HG02943 (cell line): Measurements from ENCODE around the gene FGFBP3.

Experiments used
- ATAC-seq: cut with Tn5 transposase; IDR thresholded peaks from one replicate; pipeline ENCODE4 v1.9.1; 2021; ENCODE audit warnings: mild to moderate bottlenecking, low read depth, moderate library complexity; ENCODE audit not compliant: unreplicated experiment

FGFBP3 gene, protein sequence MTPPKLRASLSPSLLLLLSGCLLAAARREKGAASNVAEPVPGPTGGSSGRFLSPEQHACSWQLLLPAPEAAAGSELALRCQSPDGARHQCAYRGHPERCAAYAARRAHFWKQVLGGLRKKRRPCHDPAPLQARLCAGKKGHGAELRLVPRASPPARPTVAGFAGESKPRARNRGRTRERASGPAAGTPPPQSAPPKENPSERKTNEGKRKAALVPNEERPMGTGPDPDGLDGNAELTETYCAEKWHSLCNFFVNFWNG

DNA sequence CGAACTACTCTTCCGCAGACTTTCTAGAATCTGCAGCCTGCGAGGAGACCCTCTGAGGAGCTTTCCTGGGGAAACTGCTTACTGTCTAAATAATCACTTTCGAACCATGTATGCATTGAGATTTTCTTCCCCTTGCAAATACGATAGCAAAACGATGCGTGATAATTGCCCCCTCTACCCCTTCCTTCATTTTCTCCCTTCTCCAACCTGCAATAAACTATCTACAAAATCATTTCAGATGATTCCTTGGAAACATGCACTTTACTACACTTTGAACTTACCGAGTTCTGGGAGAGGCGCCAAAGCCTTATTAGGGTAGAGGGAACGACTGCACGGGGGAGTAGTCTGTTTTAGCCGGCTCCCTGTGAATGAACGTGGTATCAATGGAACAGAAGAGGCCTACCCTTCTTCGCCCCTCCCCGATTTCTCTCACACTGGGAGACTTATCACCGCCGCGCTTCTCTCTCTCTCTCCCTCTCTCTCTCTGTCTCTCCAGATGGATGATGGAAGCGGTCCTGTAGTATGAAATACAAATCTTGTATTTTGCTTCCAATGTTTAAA, at the start of gene FGFBP3:
Gene FGFBP3 (minus strand): TSS at position 370 of the 561 bp plus-strand sequence. CDS start 517 bp downstream, outside the sequence.
- ATAC-seq = no peak

DNA sequence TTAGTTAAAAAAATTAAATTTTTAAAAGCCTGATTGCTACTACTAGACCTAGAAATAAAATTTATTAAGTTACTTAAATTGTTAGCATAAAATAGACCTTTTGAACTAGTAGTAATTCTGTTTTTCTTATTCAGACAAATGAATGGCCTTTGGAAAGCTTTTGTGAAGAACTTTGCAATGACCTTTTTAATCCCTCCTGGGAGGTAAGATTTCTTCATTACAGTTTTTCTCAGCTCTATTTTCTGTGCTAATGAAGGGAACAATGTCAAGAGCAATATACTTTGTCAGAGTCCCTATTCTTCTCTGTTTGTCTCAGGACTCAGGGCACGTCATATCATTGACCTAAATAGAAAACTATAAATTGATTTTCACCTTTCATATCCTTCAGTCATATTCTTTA, 47.8 kb upstream of the FGFBP3 start:
- no peak for ATAC-seq

GRCh38 chr10:91955114-91955513, 45.8 kb upstream of the FGFBP3 start:
- no peak for ATAC-seq

DNA sequence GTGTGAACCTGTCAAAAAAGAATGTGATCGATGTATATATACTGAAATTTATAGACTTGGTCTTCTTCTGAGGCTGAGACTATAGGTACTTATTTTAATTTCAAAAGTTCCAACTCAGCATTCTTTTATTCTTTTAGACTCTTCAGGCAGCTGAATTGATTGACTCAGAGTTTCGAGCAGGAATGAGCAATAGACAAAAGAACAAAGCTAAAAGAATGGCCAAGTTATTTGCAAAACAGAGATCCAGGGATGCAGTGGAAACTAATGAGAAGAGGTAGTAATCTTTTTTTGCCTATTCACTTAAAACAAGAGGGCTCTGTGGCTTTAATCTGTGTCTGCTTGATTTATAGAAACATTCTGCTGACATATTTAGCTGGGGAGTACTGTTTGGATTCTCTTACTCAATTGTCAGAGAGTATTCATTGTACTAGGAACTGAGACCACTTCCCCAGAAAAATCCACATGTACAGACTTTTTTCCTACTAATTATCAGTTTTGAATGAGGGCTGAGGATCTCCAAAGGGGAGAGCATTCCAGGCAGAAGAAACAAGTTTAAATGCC, 44.4 kb upstream of the FGFBP3 start:
- no peak for ATAC-seq

DNA sequence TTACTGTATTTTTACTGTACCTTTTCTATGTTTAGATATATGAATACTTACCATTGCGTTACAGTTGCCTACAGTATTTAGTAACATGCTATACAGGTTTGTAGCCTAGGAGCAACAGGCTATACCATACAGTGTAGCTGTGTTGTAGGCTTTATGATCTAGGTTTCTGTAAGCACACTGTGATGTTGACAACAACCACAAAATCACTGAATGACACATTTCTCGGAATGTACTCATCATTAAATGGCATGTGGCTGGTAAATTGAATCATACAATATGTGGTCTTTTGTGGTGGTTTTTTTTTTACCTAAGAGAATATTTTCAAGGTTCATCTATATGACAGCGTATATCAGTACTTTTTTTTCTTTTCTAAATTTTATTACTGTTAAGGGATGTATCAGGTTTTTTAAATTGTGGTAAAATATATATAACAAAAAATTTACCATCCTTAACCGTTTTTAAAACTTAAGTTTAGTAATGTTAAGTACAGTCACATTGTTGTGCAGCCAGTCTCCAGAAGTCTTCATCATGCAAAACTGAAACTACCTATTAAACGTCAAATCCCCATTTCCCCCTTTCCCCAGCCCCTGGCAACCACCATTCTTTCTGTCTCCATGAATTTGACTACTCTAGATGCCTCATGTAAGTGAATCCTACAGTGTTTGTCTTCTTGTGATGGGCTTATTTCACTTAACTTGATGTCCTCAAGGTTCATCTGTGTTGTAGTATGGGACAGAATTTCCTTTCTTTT, 35.8 kb upstream of the FGFBP3 start:
- ATAC-seq = no peak

DNA sequence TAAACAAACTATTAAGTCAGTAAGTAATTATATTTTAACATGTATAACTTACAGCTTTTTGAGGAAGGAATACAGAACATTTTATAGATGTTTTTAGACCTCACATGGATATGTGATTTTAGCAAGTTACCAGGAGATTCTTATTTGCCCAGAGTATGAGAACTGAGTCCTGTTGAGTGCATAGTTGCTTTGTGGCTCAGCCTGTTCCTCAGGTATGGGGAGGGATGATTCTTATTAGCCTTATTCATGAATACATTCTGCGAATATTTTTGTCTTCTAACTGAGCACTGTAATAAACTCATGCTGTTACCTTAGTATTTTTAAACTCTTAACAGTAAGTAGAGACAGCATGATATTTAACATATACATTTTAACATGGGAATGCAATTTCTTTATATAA, 32.1 kb upstream of the FGFBP3 start:
- ATAC-seq = no peak

DNA sequence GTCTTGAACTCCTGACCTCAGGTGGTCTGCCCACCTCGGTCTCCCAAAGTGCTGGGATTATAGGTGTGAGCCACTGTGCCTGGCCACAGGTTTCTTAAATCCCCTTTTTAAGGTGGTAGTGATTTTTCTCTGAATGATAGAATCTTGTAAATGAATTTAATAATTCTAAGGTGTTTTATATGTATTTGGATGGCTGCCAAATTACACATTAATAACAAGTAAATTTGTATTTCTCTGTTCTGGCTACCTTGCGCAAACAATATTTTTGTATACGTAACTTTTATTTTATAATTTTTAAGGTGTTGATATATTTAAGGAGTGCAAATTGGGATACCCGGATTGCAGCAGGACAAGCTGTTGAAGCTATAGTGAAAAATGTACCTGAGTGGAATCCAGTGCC, 30.4 kb upstream of the FGFBP3 start:
- ATAC-seq = no peak

- ATAC-seq = no peak
These were observed 26.6 kb upstream of the FGFBP3 start for GRCh38 chr10:91935886-91936285.

DNA sequence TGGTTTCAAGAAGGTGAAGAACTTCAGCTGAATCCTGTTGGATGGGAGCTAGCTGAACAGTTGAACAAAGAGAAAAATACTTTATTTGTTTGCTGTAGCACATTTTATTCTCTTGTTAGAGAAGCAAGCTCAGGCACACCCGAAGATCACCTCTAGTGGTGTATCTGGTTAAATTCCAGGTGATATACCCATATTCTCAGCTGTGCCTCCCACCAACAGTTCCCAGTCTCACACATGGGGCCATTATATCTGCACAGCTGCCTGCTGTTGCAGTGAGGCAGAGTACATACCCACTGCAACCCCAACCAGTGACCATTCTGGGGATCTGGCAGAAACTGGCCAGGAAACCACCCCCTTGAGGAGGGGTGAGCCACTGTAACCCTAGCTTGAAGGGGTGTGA, 23.5 kb upstream of the FGFBP3 start:
- ATAC-seq = no peak

DNA sequence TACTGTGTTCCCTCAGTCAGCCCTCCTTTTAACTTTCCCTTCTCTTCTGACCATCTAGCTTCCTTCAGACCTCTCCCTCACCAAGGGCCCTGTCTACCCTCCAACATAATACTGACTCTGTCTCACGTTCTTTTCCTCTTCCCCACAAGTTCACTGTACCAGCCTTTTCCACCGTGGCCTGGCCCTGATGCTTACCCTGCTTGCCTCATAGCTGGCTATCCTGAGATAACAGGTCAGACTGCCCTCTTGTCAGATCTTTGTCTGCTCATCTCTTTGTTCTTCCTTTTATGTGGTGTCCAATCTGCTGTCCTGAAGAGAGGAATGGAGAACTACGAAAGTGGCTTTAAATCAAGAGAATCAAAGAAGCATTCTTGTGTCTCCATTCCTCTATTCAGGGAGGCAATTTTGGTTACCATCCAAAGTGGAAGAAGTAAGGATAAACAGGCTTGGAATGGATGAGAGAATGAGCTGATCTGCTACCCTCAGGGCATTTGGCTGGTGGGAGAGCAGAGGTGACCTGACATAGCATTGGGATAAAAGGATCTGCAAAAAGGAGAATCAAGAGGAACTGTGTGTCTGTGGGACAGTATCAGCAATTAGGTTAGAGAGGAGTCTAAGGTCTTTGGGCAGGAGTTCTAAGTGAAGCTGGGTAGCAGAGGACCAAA, 22.4 kb upstream of the FGFBP3 start:
- ATAC-seq = no peak

DNA sequence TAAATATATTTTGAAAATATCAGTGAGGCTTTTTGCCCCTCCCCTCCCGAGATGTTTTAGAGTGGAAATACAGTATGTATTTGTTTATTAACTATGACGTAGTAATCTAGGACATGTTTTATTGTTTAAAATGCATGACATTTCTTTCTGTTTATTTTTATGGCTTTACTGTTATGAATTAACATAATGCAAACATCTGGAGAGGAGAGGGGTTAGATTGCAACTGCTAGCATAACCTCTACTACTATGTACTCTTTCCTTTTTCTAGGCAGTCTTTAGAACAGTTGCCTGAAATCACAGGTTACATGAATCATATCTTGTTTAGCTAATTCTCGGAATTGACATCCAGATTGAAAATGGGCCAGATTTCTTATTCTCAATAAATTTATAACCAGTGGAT, 21.7 kb upstream of the FGFBP3 start:
- ATAC-seq = no peak

DNA sequence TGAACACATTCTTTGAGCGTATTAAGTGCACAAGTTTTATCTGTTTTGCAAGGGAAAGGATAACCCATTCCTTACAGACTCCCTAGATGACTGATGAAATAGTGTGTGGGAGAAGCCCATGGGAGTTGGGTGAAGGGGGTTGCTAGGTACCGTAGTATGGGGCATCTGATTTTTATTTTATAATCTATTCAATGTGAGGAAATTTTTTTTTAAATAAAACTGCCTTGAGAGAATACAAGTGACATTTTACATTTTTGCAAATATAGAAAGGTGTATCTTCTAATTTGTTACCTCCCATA, 15.7 kb upstream of the FGFBP3 start:
- no peak for ATAC-seq

DNA sequence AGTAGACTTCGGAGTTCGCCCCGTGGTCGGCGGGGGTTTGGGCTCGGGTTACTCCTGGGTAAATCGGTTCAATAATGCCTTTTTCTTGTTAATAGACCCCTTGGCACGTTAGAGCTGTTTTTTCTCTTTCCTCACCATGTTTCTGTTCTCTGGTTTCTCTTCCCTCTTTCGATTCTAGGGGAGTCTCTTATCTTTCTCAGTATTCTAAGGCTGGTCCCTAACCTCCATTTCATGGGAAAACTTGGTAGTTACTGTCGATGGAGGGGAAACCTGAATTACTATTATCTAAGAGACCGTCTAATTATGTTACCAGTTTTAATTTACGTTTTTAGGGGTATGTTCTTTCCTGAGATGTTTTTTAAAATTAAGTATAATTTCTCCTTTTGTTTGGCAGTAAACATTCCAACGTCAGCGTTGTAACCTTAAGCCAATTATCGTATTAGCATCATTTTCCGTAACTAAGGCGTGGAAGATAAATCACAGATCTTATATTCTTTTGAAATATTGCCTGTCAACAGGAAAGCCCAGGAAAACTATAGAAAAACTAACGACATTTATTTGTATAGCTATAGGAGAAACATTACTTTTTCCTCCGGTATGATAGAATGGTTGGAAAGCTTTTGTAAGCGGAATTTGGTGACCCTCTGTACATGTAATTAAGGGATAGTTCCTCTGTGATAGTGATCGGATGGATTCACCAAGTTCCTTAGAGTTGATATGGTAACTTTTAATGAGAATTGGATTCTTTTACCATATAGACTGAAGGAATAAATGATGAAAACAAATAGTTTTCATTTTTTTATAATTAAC, 15.1 kb upstream of the FGFBP3 start:
- ATAC-seq = no peak

- ATAC-seq = peak; percentile 98
These were observed 14.3 kb upstream of the FGFBP3 start, which contains the start of gene BTAF1 for GRCh38 chr10:91923371-91924211. Gene BTAF1 (plus strand): TSS chr10:91923770. CDS start chr10:91924077, 307 bp downstream.

- ATAC-seq = no peak
These were observed 10.4 kb upstream of the FGFBP3 start for GRCh38 chr10:91919651-91920050.

DNA sequence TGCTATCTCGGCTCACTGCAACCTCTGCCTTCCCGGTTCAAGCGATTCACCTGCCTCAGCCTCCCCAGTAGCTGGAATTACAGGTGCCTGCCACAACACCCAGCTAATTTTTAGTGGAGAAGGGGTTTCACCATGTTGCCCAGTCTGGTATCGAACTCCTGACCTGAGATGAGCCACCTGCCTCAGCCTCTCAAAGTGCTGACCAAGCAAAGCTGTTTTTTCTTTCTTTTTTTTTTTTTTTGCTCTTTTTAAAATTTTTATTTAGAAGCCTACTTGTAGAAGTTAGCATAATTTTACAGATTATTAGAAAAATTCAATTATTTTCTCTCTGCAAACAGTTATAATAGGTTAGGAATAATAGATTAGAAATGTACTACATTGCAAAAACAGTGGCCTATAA, 1.2 kb upstream of the FGFBP3 start:
- ATAC-seq = no peak

DNA sequence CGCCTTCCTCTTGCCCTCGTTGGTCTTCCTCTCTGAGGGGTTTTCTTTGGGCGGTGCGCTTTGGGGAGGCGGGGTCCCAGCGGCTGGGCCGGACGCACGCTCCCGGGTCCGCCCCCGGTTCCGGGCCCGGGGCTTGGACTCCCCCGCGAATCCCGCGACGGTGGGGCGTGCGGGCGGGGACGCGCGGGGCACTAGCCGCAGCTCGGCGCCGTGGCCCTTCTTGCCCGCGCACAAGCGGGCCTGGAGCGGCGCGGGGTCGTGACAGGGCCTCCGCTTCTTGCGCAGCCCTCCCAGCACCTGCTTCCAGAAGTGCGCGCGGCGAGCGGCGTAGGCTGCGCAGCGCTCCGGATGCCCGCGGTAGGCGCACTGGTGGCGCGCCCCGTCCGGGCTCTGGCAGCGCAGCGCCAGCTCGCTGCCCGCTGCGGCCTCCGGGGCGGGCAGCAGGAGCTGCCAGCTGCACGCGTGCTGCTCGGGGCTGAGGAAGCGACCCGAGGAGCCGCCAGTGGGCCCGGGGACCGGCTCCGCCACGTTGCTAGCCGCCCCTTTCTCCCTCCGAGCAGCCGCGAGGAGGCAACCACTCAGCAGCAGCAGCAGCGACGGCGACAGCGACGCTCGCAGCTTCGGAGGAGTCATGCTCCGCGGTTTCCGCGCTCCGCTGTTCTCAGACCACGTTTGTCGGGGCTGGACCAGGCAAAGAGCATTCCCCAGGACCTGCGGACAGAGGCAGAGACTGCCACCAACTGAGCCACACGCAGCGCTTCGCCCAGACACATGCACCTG, 759 bp downstream of the FGFBP3 start:
- ATAC-seq = peak; percentile 90

GRCh38 chr10:91907914-91908336, 1.4 kb downstream of the FGFBP3 start:
- no peak for ATAC-seq
